GM10248 (cell line): ENCODE results near the gene NGF.
"Not testable (repeated sequence)": the region's sequence is repeated elsewhere in the genome, so short reads cannot be mapped to it uniquely, and the experiment has no call there.

Experiments used
- CTCF ChIA-PET: fragments of 300-600 bp; sonication (Branson Sonifier 250); formaldehyde crosslinking; extraction: SDS; loops from one replicate; lab custom pipeline; 2021; ENCODE audit warnings: antibody characterized with exemption; lab: Yijun Ruan, JAX
- POLR2A ChIA-PET: fragments of 350-650 bp; sonication (Branson Sonifier 250); formaldehyde crosslinking; extraction: SDS; loops from one replicate; lab custom pipeline; 2020; ENCODE audit warnings: antibody characterized with exemption; lab: Yijun Ruan, JAX
- DNase-seq: peaks from one replicate; pipeline ENCODE4 v3.0.0; 2012; ENCODE audit errors: extremely low spot score
- CTCF ChIP-seq: IDR thresholded peaks from 2 replicates; pipeline ENCODE4 v1.5.1; 2012; ENCODE audit warnings: mild to moderate bottlenecking, low read depth; ENCODE audit errors: extremely low read depth, missing control alignments, control extremely low read depth

NGF gene

GRCh38 chr1:115314092-115314491 is 24.0 kb downstream of the NGF start:
- no peak for TF ChIP-seq CTCF
- CTCF ChIA-PET: no interaction called here
- no peak for DNase-seq
- POLR2A ChIA-PET: no interaction called here

GRCh38 chr1:115313182-115313581 is 24.9 kb downstream of the NGF start:
- CTCF ChIA-PET: no interaction called here
- POLR2A ChIA-PET: no interaction called here
- TF ChIP-seq CTCF: no peak
- DNase-seq: no peak

- TF ChIP-seq CTCF: no peak
- ChIA-PET POLR2A (no interaction called here), CTCF (interaction anchor here (1.5 kb wide), 1 partner anchor 17 kb away, joined by 4 read pairs; no protein-coding TSS in a partner anchor)
- DNase-seq: no peak
Observed at GRCh38 chr1:115312742-115313141, 25.3 kb downstream of the NGF start.

- CTCF ChIA-PET: interaction anchor here (1.5 kb wide), 1 partner anchor 19 kb away, joined by 4 read pairs; no protein-coding TSS in a partner anchor
- POLR2A ChIA-PET: no interaction called here
- TF ChIP-seq CTCF: no peak
- DNase-seq: no peak
Observed at GRCh38 chr1:115311474-115311989, 26.5 kb downstream of the NGF start.

DNA sequence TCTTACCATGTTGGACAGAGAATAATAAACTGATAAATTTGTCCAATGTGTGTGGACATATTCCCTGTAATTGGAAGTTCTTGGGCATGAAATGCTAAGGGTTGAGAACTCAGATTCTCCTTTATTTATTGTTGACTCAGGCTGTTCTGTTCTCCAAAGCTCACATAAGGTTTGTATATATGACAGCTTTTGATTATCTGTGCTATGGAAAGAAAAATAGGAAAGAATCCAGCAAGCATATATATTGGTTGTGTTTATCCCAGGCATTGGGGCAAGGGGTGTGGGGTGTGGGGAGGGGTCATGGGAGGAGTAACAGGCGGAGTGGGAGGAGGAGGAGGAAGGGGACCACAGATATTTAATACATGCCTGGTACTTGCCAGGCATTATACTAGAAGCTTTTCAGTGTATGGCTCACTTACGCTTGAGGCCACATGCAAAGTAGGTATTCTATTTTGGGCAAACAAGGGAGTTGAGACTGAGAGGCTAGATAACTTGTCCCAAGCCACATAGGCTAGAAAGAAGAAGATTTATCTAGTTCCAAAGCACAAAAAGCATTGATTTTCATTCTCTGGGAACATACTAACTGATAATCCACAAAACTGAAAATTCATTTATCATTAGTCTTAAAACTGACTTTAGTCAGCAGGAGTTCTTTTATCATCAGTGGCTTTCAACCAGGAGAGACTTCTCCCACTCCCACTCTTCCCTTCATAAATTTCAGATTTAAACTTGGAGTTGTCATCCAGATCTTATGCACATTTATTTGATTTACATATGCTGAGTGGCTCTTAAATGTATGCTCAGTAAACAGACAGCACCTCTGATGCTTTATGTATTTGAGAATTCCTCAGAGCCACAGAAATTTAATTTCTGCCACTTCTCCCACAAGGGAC is 27.2 kb downstream of the NGF start:
- no peak for DNase-seq
- CTCF ChIA-PET: no interaction called here
- no peak for TF ChIP-seq CTCF
- POLR2A ChIA-PET: no interaction called here

- CTCF ChIA-PET, POLR2A ChIA-PET, DNase-seq: not testable (repeated sequence)
Observed at GRCh38 chr1:115309504-115309903, 28.5 kb downstream of the NGF start.

DNA sequence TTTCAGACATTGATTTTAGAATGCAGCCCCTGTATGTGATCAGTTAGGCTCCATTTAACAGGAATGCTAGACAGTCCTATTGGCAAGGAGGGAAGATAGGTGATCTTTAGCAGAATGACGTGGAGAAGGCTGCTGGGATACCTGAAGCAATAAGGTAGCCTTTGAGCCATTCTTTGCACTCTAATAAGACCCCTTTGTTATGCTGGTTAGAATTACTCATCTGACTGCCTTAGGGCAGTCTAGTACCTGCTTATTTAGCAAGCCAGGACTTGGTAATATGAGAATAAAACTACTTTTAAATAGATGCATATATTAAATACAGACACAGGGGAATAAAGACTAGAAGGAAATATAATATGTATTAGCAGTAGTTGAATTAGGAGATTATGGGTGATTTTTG is 29.1 kb downstream of the NGF start:
- no peak for TF ChIP-seq CTCF
- no peak for DNase-seq
- ChIA-PET CTCF (no interaction called here), POLR2A (no interaction called here)
